ENCODE results near the gene RNF39.

GRCh38 chr6:30102970-30103871, 27.7 kb upstream of the RNF39 start:
- TF ChIP-seq, protein P1, sequence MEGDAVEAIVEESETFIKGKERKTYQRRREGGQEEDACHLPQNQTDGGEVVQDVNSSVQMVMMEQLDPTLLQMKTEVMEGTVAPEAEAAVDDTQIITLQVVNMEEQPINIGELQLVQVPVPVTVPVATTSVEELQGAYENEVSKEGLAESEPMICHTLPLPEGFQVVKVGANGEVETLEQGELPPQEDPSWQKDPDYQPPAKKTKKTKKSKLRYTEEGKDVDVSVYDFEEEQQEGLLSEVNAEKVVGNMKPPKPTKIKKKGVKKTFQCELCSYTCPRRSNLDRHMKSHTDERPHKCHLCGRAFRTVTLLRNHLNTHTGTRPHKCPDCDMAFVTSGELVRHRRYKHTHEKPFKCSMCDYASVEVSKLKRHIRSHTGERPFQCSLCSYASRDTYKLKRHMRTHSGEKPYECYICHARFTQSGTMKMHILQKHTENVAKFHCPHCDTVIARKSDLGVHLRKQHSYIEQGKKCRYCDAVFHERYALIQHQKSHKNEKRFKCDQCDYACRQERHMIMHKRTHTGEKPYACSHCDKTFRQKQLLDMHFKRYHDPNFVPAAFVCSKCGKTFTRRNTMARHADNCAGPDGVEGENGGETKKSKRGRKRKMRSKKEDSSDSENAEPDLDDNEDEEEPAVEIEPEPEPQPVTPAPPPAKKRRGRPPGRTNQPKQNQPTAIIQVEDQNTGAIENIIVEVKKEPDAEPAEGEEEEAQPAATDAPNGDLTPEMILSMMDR (IDR thresholded peaks at IDR 0.05; ENCODE audit: low read depth, low read length): peak; percentile 67
- TF ChIP-seq EZH2phosphoT487 (IDR thresholded peaks at IDR 0.05; ENCODE audit: low read depth): no peak

All from OCI-LY3 (cell line).